HCT116 (cell line): ENCODE results near the gene TTC21B. TPM values are rescaled to one million over a fixed set of nuclear protein-coding genes. Genes with fewer than 3 reads are reported as not detected.

ENCODE experiments used
- ATAC-seq: fragments of 200-7000 bp; cut with Tn5 transposase; 2 replicates; pipeline ENCODE4 v1.9.1; 2020; ENCODE audit warnings: mild to moderate bottlenecking, moderate library complexity
- BruUV-seq: library from RNA; stranded (reverse); fragments of 400-500 nt; replicated peaks from 2 replicates; lab custom pipeline; 2021; lab: Mats Ljungman, UMichigan
- CTCF ChIA-PET: fragments of 300-600 bp; sonication (Branson Sonifier 250); formaldehyde crosslinking; loops from one replicate; lab custom pipeline; 2021; ENCODE audit warnings: antibody characterized with exemption; lab: Charles Lee
- POLR2A ChIA-PET: fragments of 300-600, 350-600 bp; sonication (Branson Sonifier 250); formaldehyde crosslinking; loops from one replicate; lab custom pipeline; 2021; ENCODE audit warnings: antibody characterized with exemption; lab: Charles Lee
- RAD21 ChIA-PET, 2 experiments: fragments of 300-600 bp; sonication (Branson Sonifier 250); formaldehyde crosslinking; loops; one replicate each; lab custom pipeline; 2023; ENCODE audit warnings: low total read pairs in 2 of 2; ENCODE audit not compliant: uncharacterized antibody in 2 of 2, unreplicated experiment in 2 of 2, low non-redundant PET in 1 of 2; lab: Charles Lee
- DNase-seq: peaks from one replicate; pipeline ENCODE4 v3.0.0-alpha.2; 2010; ENCODE audit warnings: low read depth, low spot score
- H2AFZ ChIP-seq: fragments of 200-600 bp; shearing (Covaris generic), sonication (generic); 2 replicates; pipeline ENCODE4 v1.6.1; 2017; ENCODE audit warnings: low read depth, mixed run types, mixed read lengths, antibody characterized with exemption, low read length; ENCODE audit not compliant: poor library complexity, severe bottlenecking
- H3K27ac ChIP-seq: 2 replicates; pipeline ENCODE4 v1.5.1; 2012; ENCODE audit warnings: low read depth, low read length
- H3K27me3 ChIP-seq: fragments of 200-600 bp; sonication (generic); 2 replicates; pipeline ENCODE4 v1.6.1; 2016; ENCODE audit warnings: mixed run types, low read length, mixed read lengths; ENCODE audit not compliant: insufficient read depth
- H3K36me3 ChIP-seq, 2 experiments: fragments of 200-500 bp in 1 of 2; fragments of 200-600 bp in 1 of 2; sonication (Bioruptor generic) in 1 of 2; sonication (generic) in 1 of 2; 2 replicates each; pipeline versions ENCODE4 v1.5.1 to v1.6.1; 2014 to 2016; ENCODE audit warnings: low read length in 2 of 2, inconsistent platforms in 1 of 2, mixed read lengths in 1 of 2, mixed run types in 1 of 2; ENCODE audit not compliant: insufficient read depth in 2 of 2, control insufficient read depth in 1 of 2
- H3K4me1 ChIP-seq, 2 experiments: fragments of 200-600 bp in 1 of 2; sonication (generic) in 1 of 2; 2 replicates each; pipeline versions ENCODE4 v1.5.1 to v1.6.1; 2012 to 2017; ENCODE audit warnings: low read length in 2 of 2, inconsistent platforms in 1 of 2, mild to moderate bottlenecking in 1 of 2, mixed read lengths in 1 of 2, mixed run types in 1 of 2, moderate library complexity in 1 of 2; ENCODE audit not compliant: insufficient read depth in 2 of 2, control insufficient read depth in 1 of 2
- H3K4me2 ChIP-seq: fragments of 200-600 bp; sonication (generic); 2 replicates; pipeline ENCODE4 v1.6.1; 2017; ENCODE audit warnings: mixed run types, low read length, mixed read lengths
- H3K4me3 ChIP-seq, 2 experiments: fragments of 200-600 bp in 1 of 2; sonication (generic) in 1 of 2; replicated peaks in 1 of 2; 2 replicates each; pipeline ENCODE4 v1.5.1; 2011 to 2016; ENCODE audit warnings: low read length in 2 of 2, control low read depth in 1 of 2, low read depth in 1 of 2, mild to moderate bottlenecking in 1 of 2, mixed read lengths in 1 of 2, mixed run types in 1 of 2
- H3K79me2 ChIP-seq: fragments of 200-600 bp; sonication (generic); 2 replicates; pipeline ENCODE4 v1.6.1; 2017; ENCODE audit warnings: mild to moderate bottlenecking, mixed run types, low read length, moderate library complexity, mixed read lengths; ENCODE audit not compliant: insufficient read depth
- H3K9ac ChIP-seq: fragments of 200-600 bp; sonication (generic); 2 replicates; pipeline ENCODE4 v1.6.1; 2016; ENCODE audit warnings: low read length, mixed read lengths
- H3K9me2 ChIP-seq: fragments of 200-600 bp; sonication (generic), shearing (Covaris generic); 2 replicates; pipeline ENCODE4 v1.6.1; 2017; ENCODE audit warnings: mixed run types, mild to moderate bottlenecking, moderate library complexity; ENCODE audit not compliant: insufficient read depth
- H3K9me3 ChIP-seq, 2 experiments: fragments of 200-500 bp in 1 of 2; fragments of 200-600 bp in 1 of 2; sonication (Bioruptor generic) in 1 of 2; sonication (generic) in 1 of 2; 2 replicates each; pipeline ENCODE4 v1.6.1; 2014 to 2017; ENCODE audit warnings: low read length in 2 of 2, mixed read lengths in 2 of 2, inconsistent platforms in 1 of 2, low read depth in 1 of 2, mild to moderate bottlenecking in 1 of 2, mixed run types in 1 of 2, moderate library complexity in 1 of 2; ENCODE audit not compliant: control insufficient read depth in 1 of 2, insufficient read depth in 1 of 2
- H4K20me1 ChIP-seq: fragments of 200-600 bp; sonication (generic), shearing (Covaris generic); 2 replicates; pipeline ENCODE4 v1.6.1; 2017; ENCODE audit warnings: mixed run types, mild to moderate bottlenecking, moderate library complexity; ENCODE audit not compliant: insufficient read depth
- CTCF ChIP-seq, 3 experiments: fragments of 200-600 bp in 1 of 3; sonication (generic) in 1 of 3; IDR thresholded peaks in 2 of 3; conservative IDR thresholded peaks in 1 of 3; 2 replicates each; pipeline ENCODE4 v1.5.1; 2012 to 2017; ENCODE audit warnings: low read depth in 2 of 3, low read length in 2 of 3, antibody characterized with exemption in 1 of 3, borderline replicate concordance in 1 of 3, control low read depth in 1 of 3, mild to moderate bottlenecking in 1 of 3, mixed read lengths in 1 of 3, mixed run types in 1 of 3, moderate library complexity in 1 of 3; ENCODE audit not compliant: insufficient read depth in 1 of 3
- EGR1 ChIP-seq: IDR thresholded peaks from 2 replicates; pipeline ENCODE4 v1.6.1; 2012; ENCODE audit warnings: low read depth
- ELF1 ChIP-seq: IDR thresholded peaks from 2 replicates; pipeline ENCODE4 v1.6.1; 2012; ENCODE audit warnings: low read depth, borderline replicate concordance
- EZH2phosphoT487 ChIP-seq: fragments of 200-600 bp; IDR thresholded peaks from 2 replicates; pipeline ENCODE4 v1.6.1; 2018; ENCODE audit warnings: antibody characterized with exemption, borderline replicate concordance
- JUND ChIP-seq: IDR thresholded peaks from 2 replicates; pipeline ENCODE4 v1.6.1; 2012
- MAX ChIP-seq: IDR thresholded peaks from 2 replicates; pipeline ENCODE4 v1.6.1; 2012
- POLR2A ChIP-seq: IDR thresholded peaks from 2 replicates; pipeline ENCODE4 v1.7.0; 2011; ENCODE audit warnings: borderline replicate concordance; ENCODE audit not compliant: insufficient read depth, insufficient read length; ENCODE audit errors: extremely low read depth
- POLR2AphosphoS5 ChIP-seq: IDR thresholded peaks from 2 replicates; pipeline ENCODE4 v1.6.1; 2011; ENCODE audit warnings: mild to moderate bottlenecking, low read depth, low read length, moderate library complexity
- REST ChIP-seq: IDR thresholded peaks from 2 replicates; pipeline ENCODE4 v1.6.1; 2012; ENCODE audit warnings: low read depth
- SP1 ChIP-seq: IDR thresholded peaks from 2 replicates; pipeline ENCODE4 v1.6.1; 2012; ENCODE audit warnings: low read depth
- ZNF274 ChIP-seq: fragments of 200-500 bp; sonication (Bioruptor generic); IDR thresholded peaks from 2 replicates; pipeline ENCODE4 v1.6.1; 2014; ENCODE audit warnings: mild to moderate bottlenecking, low read depth, low read length, inconsistent platforms
- intact Hi-C: fragments of 100-400 bp; cut with micrococcal nuclease; formaldehyde crosslinking; loops from 2 replicates; pipeline ENCODE4 v1.10.0; 2022
- total RNA-seq: library from RNA; stranded (reverse); gene quantifications from one replicate; pipeline ENCODE4 v1.2.1, GENCODE V29; 2021; ENCODE audit not compliant: unreplicated experiment

The TTC21B gene
- total RNA-seq, 1 experiment from 2014 or later: 12.2 TPM

GRCh38 chr2:165871025-165871424, 82.6 kb downstream of the TTC21B start:
- no peaks in the 10 kb centered on the region for H3K9me3 ChIP-seq
- CTCF ChIA-PET: no interaction called here
- H3K27me3 ChIP-seq: no peaks in the 10 kb centered on the region
- POLR2A ChIA-PET: no interaction called here
- ATAC-seq (no peak), DNase-seq (no peak)
- no peak overlapping the region for H3K27ac ChIP-seq
- H3K4me3 ChIP-seq: no peak overlapping the region
- no peaks in the 10 kb centered on the region for H3K36me3 ChIP-seq
- no peak overlapping the region for H3K9ac ChIP-seq
- RAD21 ChIA-PET: no interaction called here
- no peak overlapping the region for H2AFZ ChIP-seq
- H3K79me2 ChIP-seq: no peaks in the 10 kb centered on the region
- H3K4me1 ChIP-seq: no peaks in the 10 kb centered on the region
- TF ChIP-seq EZH2phosphoT487 (no peak), ELF1 (no peak), SP1 (no peak), REST (no peak)
- intact Hi-C loops: loop anchor here (10.0 kb wide), 1 partner anchor 856 kb away; no protein-coding TSS in a partner anchor
- H4K20me1 ChIP-seq: no peaks in the 10 kb centered on the region
- no peaks in the 10 kb centered on the region for H3K9me2 ChIP-seq
- no peak overlapping the region for H3K4me2 ChIP-seq
- BruUV-seq: no TSS peak

- no TSS peak for BruUV-seq
- Histone ChIP-seq H3K36me3 (no peaks in the 10 kb centered on the region), H2AFZ (no peak overlapping the region), H3K79me2 (no peaks in the 10 kb centered on the region), H3K4me2 (no peak overlapping the region), H3K4me3 (no peak overlapping the region), H3K4me1 (no peaks in the 10 kb centered on the region), H3K27ac (no peak overlapping the region), H3K9ac (no peak overlapping the region), H3K9me3 (no peaks in the 10 kb centered on the region), H3K9me2 (no peaks in the 10 kb centered on the region), H4K20me1 (no peaks in the 10 kb centered on the region), H3K27me3 (no peaks in the 10 kb centered on the region)
- RAD21 ChIA-PET: no interaction called here
- CTCF ChIA-PET: no interaction called here
- DNase-seq (no peak), ATAC-seq (no peak)
- intact Hi-C loops: loop anchor here (10.0 kb wide), 1 partner anchor 856 kb away; no protein-coding TSS in a partner anchor
- POLR2A ChIA-PET: no interaction called here
- TF ChIP-seq JUND (no peak), SP1 (no peak), MAX (no peak), EGR1 (no peak), CTCF (IDR thresholded peaks at IDR 0.05 in 2 of 3, conservative IDR thresholded peaks at IDR 0.05 in 1 of 3; ENCODE audit: borderline replicate concordance in 1 of 3, insufficient read depth in 1 of 3, low read depth in 2 of 3, low read length in 2 of 3) (no peak), POLR2AphosphoS5 (no peak), POLR2A (no peak), ZNF274 (no peak), ELF1 (no peak)
These were observed 83.2 kb downstream of the TTC21B start for GRCh38 chr2:165870346-165870745.
